ENCODE measurements around the gene ARL6IP5. TPM values are rescaled to one million over a fixed set of nuclear protein-coding genes. Genes with fewer than 3 reads are reported as not detected.

ARL6IP5 gene
- total RNA-seq, 1 experiment from 2014 or later, result 23.9 TPM

DNA sequence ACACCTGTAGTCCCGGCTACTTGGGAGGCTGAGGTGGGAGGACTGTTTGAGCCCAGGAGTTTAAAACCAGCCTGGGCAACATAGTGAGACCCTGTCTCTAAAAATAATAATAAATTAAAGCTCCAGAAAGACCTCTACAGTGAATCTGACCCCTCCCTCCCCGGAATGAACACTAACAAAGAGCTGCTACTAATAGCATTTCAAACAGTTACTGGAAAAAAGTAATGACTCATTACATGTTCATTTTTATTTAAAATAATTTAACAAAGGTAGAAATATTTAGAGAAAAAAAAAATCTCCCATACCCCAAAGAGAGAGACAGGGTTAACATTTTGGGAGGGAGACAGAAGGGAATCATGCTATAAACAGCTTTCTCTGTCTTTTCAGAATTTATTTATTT lies 2.4 kb upstream of the ARL6IP5 start:
- no peaks in the 10 kb centered on the region for H3K36me3 ChIP-seq (ENCODE audit: insufficient read depth, low read length, poor library complexity, severe bottlenecking)
- BruUV-seq (replicated peaks), result no TSS peak
- no peaks in the 10 kb centered on the region for H3K9me3 ChIP-seq (ENCODE audit: low read depth, low read length, poor library complexity, severe bottlenecking)
- intact Hi-C loops (cut with micrococcal nuclease; ENCODE audit: unreplicated experiment), result no loop called here
- TF ChIP-seq EZH2 (IDR thresholded peaks at IDR 0.05; ENCODE audit: borderline replicate concordance, low read depth, low read length, poor library complexity, severe bottlenecking), result no peak
- no peak for TF ChIP-seq CTCF (conservative IDR thresholded peaks at IDR 0.05; ENCODE audit: low read depth, low read length)
- POLR2A ChIA-PET (ENCODE audit: low non-redundant PET), result no interaction called here
- peaks cover 27% of the 10 kb centered on the region for H3K4me1 ChIP-seq (ENCODE audit: insufficient read depth, low read length, poor library complexity, severe bottlenecking)
- H3K27me3 ChIP-seq (replicated peaks; ENCODE audit: insufficient read depth, low read depth, low read length, poor library complexity), result no peaks in the 10 kb centered on the region
- no peak for DNase-seq (ENCODE audit: low spot score)
- H3K27ac ChIP-seq (ENCODE audit: low read depth, low read length, poor library complexity, severe bottlenecking), result peak overlapping the region; percentile 41
- H3K4me3 ChIP-seq (ENCODE audit: low read depth, low read length, poor library complexity, severe bottlenecking), result no peak overlapping the region
- CTCF ChIA-PET, result no interaction called here

- peak; percentile 53 for DNase-seq (ENCODE audit: low spot score)
- BruUV-seq (replicated peaks), result no TSS peak
- no peak overlapping the region for H3K4me3 ChIP-seq (ENCODE audit: low read depth, low read length, poor library complexity, severe bottlenecking)
- TF ChIP-seq EZH2 (IDR thresholded peaks at IDR 0.05; ENCODE audit: borderline replicate concordance, low read depth, low read length, poor library complexity, severe bottlenecking) (no peak), CTCF (conservative IDR thresholded peaks at IDR 0.05; ENCODE audit: low read depth, low read length) (no peak)
- H3K27me3 ChIP-seq (replicated peaks; ENCODE audit: insufficient read depth, low read depth, low read length, poor library complexity), result no peaks in the 10 kb centered on the region
- CTCF ChIA-PET, result no interaction called here
- peak overlapping the region; percentile 41 for H3K27ac ChIP-seq (ENCODE audit: low read depth, low read length, poor library complexity, severe bottlenecking)
- H3K9me3 ChIP-seq (ENCODE audit: low read depth, low read length, poor library complexity, severe bottlenecking), result no peaks in the 10 kb centered on the region
- POLR2A ChIA-PET (ENCODE audit: low non-redundant PET), result no interaction called here
- H3K36me3 ChIP-seq (ENCODE audit: insufficient read depth, low read length, poor library complexity, severe bottlenecking), result no peaks in the 10 kb centered on the region
- intact Hi-C loops (cut with micrococcal nuclease; ENCODE audit: unreplicated experiment), result no loop called here
- peaks cover 27% of the 10 kb centered on the region for H3K4me1 ChIP-seq (ENCODE audit: insufficient read depth, low read length, poor library complexity, severe bottlenecking)
Measured at GRCh38 chr3:69082805-69083204, 1.9 kb upstream of the ARL6IP5 start.

- H3K36me3 ChIP-seq (ENCODE audit: insufficient read depth, low read length, poor library complexity, severe bottlenecking), result no peaks in the 10 kb centered on the region
- H3K4me3 ChIP-seq (ENCODE audit: low read depth, low read length, poor library complexity, severe bottlenecking), result peak overlapping the region; percentile 64
- peaks cover 27% of the 10 kb centered on the region for H3K4me1 ChIP-seq (ENCODE audit: insufficient read depth, low read length, poor library complexity, severe bottlenecking)
- no TSS peak for BruUV-seq (replicated peaks)
- ChIA-PET POLR2A (ENCODE audit: low non-redundant PET) (no interaction called here), CTCF (no interaction called here)
- TF ChIP-seq CTCF (conservative IDR thresholded peaks at IDR 0.05; ENCODE audit: low read depth, low read length) (no peak), EZH2 (IDR thresholded peaks at IDR 0.05; ENCODE audit: borderline replicate concordance, low read depth, low read length, poor library complexity, severe bottlenecking) (no peak)
- no peaks in the 10 kb centered on the region for H3K27me3 ChIP-seq (replicated peaks; ENCODE audit: insufficient read depth, low read depth, low read length, poor library complexity)
- intact Hi-C loops (cut with micrococcal nuclease; ENCODE audit: unreplicated experiment), result no loop called here
- no peaks in the 10 kb centered on the region for H3K9me3 ChIP-seq (ENCODE audit: low read depth, low read length, poor library complexity, severe bottlenecking)
- no peak for DNase-seq (ENCODE audit: low spot score)
- peak overlapping the region; percentile 37 for H3K27ac ChIP-seq (ENCODE audit: low read depth, low read length, poor library complexity, severe bottlenecking)
Measured at GRCh38 chr3:69085168-69085832, 563 bp downstream of the ARL6IP5 start.

All from A673 (cell line).